ENCODE results near the gene GOLIM4.
"Not testable (repeated sequence)": the region's sequence is repeated elsewhere in the genome, so short reads cannot be mapped to it uniquely, and the experiment has no call there.

Gene GOLIM4

GRCh38 chr3:168073842-168074605, 21.7 kb downstream of the GOLIM4 start:
- no peak for DNase-seq

- DNase-seq, result no peak
These were observed 23.4 kb downstream of the GOLIM4 start for GRCh38 chr3:168072323-168072650.

GRCh38 chr3:168071591-168072322, 24.0 kb downstream of the GOLIM4 start:
- DNase-seq, result no peak

- no peak for DNase-seq
These were observed 24.8 kb downstream of the GOLIM4 start for GRCh38 chr3:168070919-168071318.

GRCh38 chr3:168068346-168068745, 27.4 kb downstream of the GOLIM4 start:
- DNase-seq, result no peak

GRCh38 chr3:168066882-168067281, 28.8 kb downstream of the GOLIM4 start:
- DNase-seq, result no peak

GRCh38 chr3:168065569-168065968, 30.2 kb downstream of the GOLIM4 start:
- no peak for DNase-seq

- no peak for DNase-seq
These were observed 32.6 kb downstream of the GOLIM4 start for GRCh38 chr3:168063122-168063521.

- DNase-seq, result no peak
These were observed 33.0 kb downstream of the GOLIM4 start for GRCh38 chr3:168062679-168063078.

GRCh38 chr3:168061332-168061996, 34.3 kb downstream of the GOLIM4 start:
- DNase-seq, result no peak

- DNase-seq, result no peak
These were observed 35.4 kb downstream of the GOLIM4 start for GRCh38 chr3:168060317-168060716.

- no peak for DNase-seq
These were observed 37.2 kb downstream of the GOLIM4 start for GRCh38 chr3:168058481-168058880.

GRCh38 chr3:168056398-168057230, 39.1 kb downstream of the GOLIM4 start:
- not testable (repeated sequence) for DNase-seq

GRCh38 chr3:168054447-168054846, 41.3 kb downstream of the GOLIM4 start:
- no peak for DNase-seq

GRCh38 chr3:168053115-168053514, 42.6 kb downstream of the GOLIM4 start:
- DNase-seq, result no peak

GRCh38 chr3:168052515-168052914, 43.2 kb downstream of the GOLIM4 start:
- DNase-seq, result no peak

GRCh38 chr3:168051531-168052471, 43.9 kb downstream of the GOLIM4 start:
- DNase-seq, result no peak

GRCh38 chr3:168051070-168051469, 44.7 kb downstream of the GOLIM4 start:
- DNase-seq, result no peak

GRCh38 chr3:168049367-168049974, 46.3 kb downstream of the GOLIM4 start:
- no peak for DNase-seq

- DNase-seq, result no peak
These were observed 47.1 kb downstream of the GOLIM4 start for GRCh38 chr3:168048414-168049330.

All from activated gamma-delta T cell treated with Interleukin-2 at 50 U/mL for 16 hours (primary cell).